NCI-H187 (cell line): ENCODE data around the gene PKD2.
"Not testable (repeated sequence)": the region's sequence is repeated elsewhere in the genome, so short reads cannot be mapped to it uniquely, and the experiment has no call there.

Experiments used
- DNase-seq, 2 experiments: peaks; one replicate each; lab custom pipeline; 2025; lab: John Stamatoyannopoulos, UW

PKD2 gene

GRCh38 chr4:88070031-88070430 is 62.6 kb downstream of the PKD2 start:
- no peak for DNase-seq

- no peak for DNase-seq
These were observed 67.9 kb downstream of the PKD2 start for GRCh38 chr4:88075336-88075735.

GRCh38 chr4:88077911-88078524 is 70.6 kb downstream of the PKD2 start:
- no peak for DNase-seq

GRCh38 chr4:88078579-88078978 is 71.1 kb downstream of the PKD2 start:
- no peak for DNase-seq

- no peak for DNase-seq
These were observed 73.2 kb downstream of the PKD2 start for GRCh38 chr4:88080626-88081025.

GRCh38 chr4:88087004-88087403 is 79.6 kb downstream of the PKD2 start:
- DNase-seq: no peak

GRCh38 chr4:88090898-88091297 is 83.5 kb downstream of the PKD2 start:
- no peak for DNase-seq

GRCh38 chr4:88091378-88091777 is 83.9 kb downstream of the PKD2 start:
- no peak for DNase-seq

- no peak for DNase-seq
These were observed 86.4 kb downstream of the PKD2 start for GRCh38 chr4:88093874-88094273.

- DNase-seq: no peak
These were observed 89.9 kb downstream of the PKD2 start for GRCh38 chr4:88097301-88097700.

- DNase-seq: no peak
These were observed 90.3 kb downstream of the PKD2 start for GRCh38 chr4:88097781-88098180.

GRCh38 chr4:88098993-88099752 is 91.7 kb downstream of the PKD2 start:
- DNase-seq: no peak

- no peak for DNase-seq
These were observed 93.7 kb downstream of the PKD2 start for GRCh38 chr4:88101165-88101564.

GRCh38 chr4:88102026-88102425 is 94.6 kb downstream of the PKD2 start:
- no peak for DNase-seq

- no peak for DNase-seq
These were observed 97.6 kb downstream of the PKD2 start for GRCh38 chr4:88104902-88105610.

GRCh38 chr4:88106205-88106604 is 98.8 kb downstream of the PKD2 start:
- no peak for DNase-seq

- DNase-seq: no peak
These were observed 100.1 kb downstream of the PKD2 start for GRCh38 chr4:88107406-88108107.

- not testable (repeated sequence) for DNase-seq
These were observed 100.7 kb downstream of the PKD2 start for GRCh38 chr4:88108108-88108465.

GRCh38 chr4:88108747-88109122 is 101.3 kb downstream of the PKD2 start:
- no peak for DNase-seq

- DNase-seq: no peak
These were observed 101.9 kb downstream of the PKD2 start for GRCh38 chr4:88109123-88109881.

GRCh38 chr4:88110826-88111225 is 103.4 kb downstream of the PKD2 start:
- DNase-seq: no peak

GRCh38 chr4:88112856-88113255 is 105.4 kb downstream of the PKD2 start:
- no peak for DNase-seq
